HepG2 (cell line): ENCODE data around the gene MT1M. TPM values are rescaled to one million over a fixed set of nuclear protein-coding genes. Genes with fewer than 3 reads are reported as not detected.

ENCODE experiments used
- ELF3 ChIP-seq: IDR thresholded peaks from 2 replicates; pipeline ENCODE4 v1.6.1; 2016; ENCODE audit warnings: missing genetic modification reagents, missing compliant biosample characterization
- FOSL1 ChIP-seq: sonication (generic); formaldehyde crosslinking; IDR thresholded peaks from 2 replicates; pipeline ENCODE4 v1.9.0; 2021; ENCODE audit warnings: missing genetic modification reagents, borderline replicate concordance
- HNF1A ChIP-seq, 2 experiments: sonication (generic) in 1 of 2; formaldehyde crosslinking in 1 of 2; IDR thresholded peaks; 2 replicates each; pipeline versions ENCODE4 v1.4.0 to v1.6.1; 2016 to 2020; ENCODE audit warnings: borderline replicate concordance in 1 of 2, low read depth in 1 of 2, mild to moderate bottlenecking in 1 of 2, missing genetic modification reagents in 1 of 2
- MIXL1 ChIP-seq: IDR thresholded peaks from 2 replicates; pipeline ENCODE4 v1.6.1; 2016
- POLR2AphosphoS2 ChIP-seq: IDR thresholded peaks from 2 replicates; pipeline ENCODE4 v1.6.1; 2011; ENCODE audit warnings: low read depth, low read length, improper control_type of control experiment
- REXO4 ChIP-seq: sonication (generic); formaldehyde crosslinking; IDR thresholded peaks from 2 replicates; pipeline ENCODE4 v1.8.0; 2022; ENCODE audit warnings: missing genetic modification reagents, mild to moderate bottlenecking, borderline replicate concordance
- SATB2 ChIP-seq: sonication (generic); formaldehyde crosslinking; IDR thresholded peaks from 2 replicates; pipeline ENCODE4 v1.5.0; 2020; ENCODE audit warnings: missing genetic modification reagents
- SRSF4 ChIP-seq: fragments of 200-400 bp; formaldehyde crosslinking; IDR thresholded peaks from one replicate; pipeline ENCODE4 v1.6.1; 2018; ENCODE audit warnings: mild to moderate bottlenecking, low read depth, low read length, moderate library complexity; ENCODE audit not compliant: poor library complexity, severe bottlenecking
- ZBTB2 ChIP-seq: sonication (generic); formaldehyde crosslinking; IDR thresholded peaks from 2 replicates; pipeline ENCODE4 v1.8.0; 2022; ENCODE audit warnings: low read depth, missing genetic modification reagents
- ZNF253 ChIP-seq: sonication (generic); formaldehyde crosslinking; IDR thresholded peaks from 2 replicates; pipeline ENCODE4 v1.8.0; 2022; ENCODE audit warnings: mild to moderate bottlenecking, missing genetic modification reagents, borderline replicate concordance
- ZNF276 ChIP-seq: sonication (generic); formaldehyde crosslinking; IDR thresholded peaks from 2 replicates; pipeline ENCODE4 v1.4.0; 2020; ENCODE audit warnings: mild to moderate bottlenecking, low read depth, missing genetic modification reagents
- polyA plus RNA-seq, 8 experiments: library from polyadenylated mRNA; depleted of rRNA in 3 of 8; stranded (reverse) in 7 of 8; unstranded in 1 of 8; fragments of >200 nt; fragmentation: Illumina TruSeq in 4 of 8; extraction: Trizol in 4 of 8; gene quantifications; 2 replicates each; pipeline versions ENCODE4 v1.2.1 to v1.2.3, GENCODE V29; 2011 to 2016; ENCODE audit warnings: low read depth in 4 of 8, missing spikeins in 1 of 8, mixed read lengths in 1 of 8; ENCODE audit not compliant: insufficient read depth in 1 of 8
- total RNA-seq, 5 experiments: library from RNA; depleted of rRNA; stranded (reverse); fragments of >200 nt; fragmentation: Illumina TruSeq; extraction: Trizol; gene quantifications; 2 replicates each; pipeline ENCODE4 v1.2.3, GENCODE V29; 2016; ENCODE audit warnings: low read depth in 1 of 5
- TF ChIP-seq, protein P1 (sequence below): sonication (generic); formaldehyde crosslinking; IDR thresholded peaks from 2 replicates; pipeline ENCODE4 v1.9.0; 2022; ENCODE audit warnings: missing genetic modification reagents, mild to moderate bottlenecking, borderline replicate concordance
- TF ChIP-seq, protein P2 (sequence below): sonication (generic); formaldehyde crosslinking; IDR thresholded peaks from 2 replicates; pipeline ENCODE4 v1.4.0; 2020; ENCODE audit warnings: mild to moderate bottlenecking, missing genetic modification reagents
- TF ChIP-seq, protein P3 (sequence below): sonication (generic); formaldehyde crosslinking; conservative IDR thresholded peaks from 2 replicates; pipeline ENCODE4 v1.4.0; 2020; ENCODE audit warnings: missing genetic modification reagents

Gene MT1M
- total and polyA plus RNA-seq, 2 of the 13 experiments (the other 11 are each of a cell fraction or from before 2014, with no cell fraction given), result 4.6 TPM; not detected in 1

DNA sequence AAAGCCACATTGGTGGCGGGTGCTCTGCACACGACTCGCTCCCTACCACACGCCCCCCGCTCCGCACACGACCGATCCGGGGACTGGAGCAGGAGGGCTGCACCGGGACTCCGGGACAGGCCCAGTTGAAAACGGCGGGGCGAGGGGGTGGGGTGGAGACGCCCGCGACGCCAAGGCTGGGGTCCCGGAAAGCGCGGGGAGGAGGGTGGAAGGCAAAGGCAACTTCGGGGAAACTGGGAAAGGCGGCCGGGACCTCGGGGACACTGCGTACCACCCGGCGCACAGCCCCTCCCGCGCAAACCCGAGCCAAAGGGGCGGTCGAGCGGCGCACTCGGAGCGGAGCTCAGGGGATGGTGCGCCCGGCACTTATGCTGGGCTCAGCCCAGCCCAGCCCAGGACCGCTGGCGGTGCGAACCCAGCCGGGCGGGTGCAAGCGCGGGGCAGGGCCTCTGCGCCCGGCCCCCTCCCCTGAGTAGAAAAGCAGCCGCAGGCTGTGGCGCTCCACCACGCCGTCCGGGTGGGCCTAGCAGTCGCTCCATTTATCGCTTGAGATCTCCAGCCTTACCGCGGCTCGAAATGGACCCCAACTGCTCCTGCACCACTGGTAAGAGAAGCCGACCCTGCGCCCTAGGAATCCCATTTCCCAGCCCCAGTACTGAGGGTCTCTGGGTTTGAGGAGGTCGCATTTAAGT lies at the start of gene MT1M (continued):
- TF ChIP-seq, protein P1, sequence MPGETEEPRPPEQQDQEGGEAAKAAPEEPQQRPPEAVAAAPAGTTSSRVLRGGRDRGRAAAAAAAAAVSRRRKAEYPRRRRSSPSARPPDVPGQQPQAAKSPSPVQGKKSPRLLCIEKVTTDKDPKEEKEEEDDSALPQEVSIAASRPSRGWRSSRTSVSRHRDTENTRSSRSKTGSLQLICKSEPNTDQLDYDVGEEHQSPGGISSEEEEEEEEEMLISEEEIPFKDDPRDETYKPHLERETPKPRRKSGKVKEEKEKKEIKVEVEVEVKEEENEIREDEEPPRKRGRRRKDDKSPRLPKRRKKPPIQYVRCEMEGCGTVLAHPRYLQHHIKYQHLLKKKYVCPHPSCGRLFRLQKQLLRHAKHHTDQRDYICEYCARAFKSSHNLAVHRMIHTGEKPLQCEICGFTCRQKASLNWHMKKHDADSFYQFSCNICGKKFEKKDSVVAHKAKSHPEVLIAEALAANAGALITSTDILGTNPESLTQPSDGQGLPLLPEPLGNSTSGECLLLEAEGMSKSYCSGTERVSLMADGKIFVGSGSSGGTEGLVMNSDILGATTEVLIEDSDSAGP (CRISPR knock-in tag), result no peak; the same call in 1 of the 2 replicates
- no peak for TF ChIP-seq FOSL1 (CRISPR knock-in tag)
- TF ChIP-seq REXO4 (CRISPR knock-in tag), result no peak
- no peak for TF ChIP-seq SATB2 (CRISPR knock-in tag)
- TF ChIP-seq ELF3 (CRISPR knock-in tag), result no peak
- no peak for TF ChIP-seq POLR2AphosphoS2
- TF ChIP-seq ZNF253 (CRISPR knock-in tag), result no peak
- TF ChIP-seq, protein P2, sequence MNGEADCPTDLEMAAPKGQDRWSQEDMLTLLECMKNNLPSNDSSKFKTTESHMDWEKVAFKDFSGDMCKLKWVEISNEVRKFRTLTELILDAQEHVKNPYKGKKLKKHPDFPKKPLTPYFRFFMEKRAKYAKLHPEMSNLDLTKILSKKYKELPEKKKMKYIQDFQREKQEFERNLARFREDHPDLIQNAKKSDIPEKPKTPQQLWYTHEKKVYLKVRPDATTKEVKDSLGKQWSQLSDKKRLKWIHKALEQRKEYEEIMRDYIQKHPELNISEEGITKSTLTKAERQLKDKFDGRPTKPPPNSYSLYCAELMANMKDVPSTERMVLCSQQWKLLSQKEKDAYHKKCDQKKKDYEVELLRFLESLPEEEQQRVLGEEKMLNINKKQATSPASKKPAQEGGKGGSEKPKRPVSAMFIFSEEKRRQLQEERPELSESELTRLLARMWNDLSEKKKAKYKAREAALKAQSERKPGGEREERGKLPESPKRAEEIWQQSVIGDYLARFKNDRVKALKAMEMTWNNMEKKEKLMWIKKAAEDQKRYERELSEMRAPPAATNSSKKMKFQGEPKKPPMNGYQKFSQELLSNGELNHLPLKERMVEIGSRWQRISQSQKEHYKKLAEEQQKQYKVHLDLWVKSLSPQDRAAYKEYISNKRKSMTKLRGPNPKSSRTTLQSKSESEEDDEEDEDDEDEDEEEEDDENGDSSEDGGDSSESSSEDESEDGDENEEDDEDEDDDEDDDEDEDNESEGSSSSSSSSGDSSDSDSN (CRISPR knock-in tag), result peak; percentile 24; the same call in 1 of the 2 replicates
- TF ChIP-seq MIXL1 (CRISPR knock-in tag), result no peak
- no peak for TF ChIP-seq ZBTB2
- no peak for TF ChIP-seq HNF1A (IDR thresholded peaks at IDR 0.05; ENCODE audit: low read depth)
- TF ChIP-seq HNF1A (CRISPR knock-in tag; IDR thresholded peaks at IDR 0.05; ENCODE audit: borderline replicate concordance), result no peak
- no peak for TF ChIP-seq SRSF4
- no peak for TF ChIP-seq ZNF276 (CRISPR knock-in tag)
- TF ChIP-seq, protein P3, sequence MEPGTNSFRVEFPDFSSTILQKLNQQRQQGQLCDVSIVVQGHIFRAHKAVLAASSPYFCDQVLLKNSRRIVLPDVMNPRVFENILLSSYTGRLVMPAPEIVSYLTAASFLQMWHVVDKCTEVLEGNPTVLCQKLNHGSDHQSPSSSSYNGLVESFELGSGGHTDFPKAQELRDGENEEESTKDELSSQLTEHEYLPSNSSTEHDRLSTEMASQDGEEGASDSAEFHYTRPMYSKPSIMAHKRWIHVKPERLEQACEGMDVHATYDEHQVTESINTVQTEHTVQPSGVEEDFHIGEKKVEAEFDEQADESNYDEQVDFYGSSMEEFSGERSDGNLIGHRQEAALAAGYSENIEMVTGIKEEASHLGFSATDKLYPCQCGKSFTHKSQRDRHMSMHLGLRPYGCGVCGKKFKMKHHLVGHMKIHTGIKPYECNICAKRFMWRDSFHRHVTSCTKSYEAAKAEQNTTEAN (CRISPR knock-in tag), result no peak
